Omental fat pad (tissue), 4 donors: ENCODE data around the gene ANKRD34B. TPM values are rescaled to one million over a fixed set of nuclear protein-coding genes. Genes with fewer than 3 reads are reported as not detected.

Experiments used
- ATAC-seq: fragments of 150-250 bp; one replicate; pipeline ENCODE4 v1.9.1; 2016; ENCODE audit warnings: mild to moderate bottlenecking, moderate library complexity; ENCODE audit not compliant: low FRiP score
- DNase-seq: peaks from one replicate; pipeline ENCODE4 v3.0.0-alpha.2; 2019; ENCODE audit warnings: low spot score
- CTCF ChIP-seq, 3 donors: fragments of 450-650 bp; IDR thresholded peaks; one replicate each; pipeline ENCODE4 v1.5.1; 2016 to 2017; ENCODE audit warnings: antibody characterized with exemption in 3 of 3, mild to moderate bottlenecking in 3 of 3, moderate library complexity in 2 of 3
- total RNA-seq, 4 donors: library from RNA; depleted of rRNA; stranded (reverse); fragments of >200 nt; gene quantifications; one replicate each; pipeline ENCODE4 v1.1.0, GENCODE V29; 2016

The ANKRD34B gene
- total RNA-seq, 4 donors from 2014 or later = not detected

GRCh38 chr5:80607832-80608231 lies 37.8 kb upstream of the ANKRD34B start:
- TF ChIP-seq CTCF (IDR thresholded peaks at IDR 0.05) = no peak

GRCh38 chr5:80607343-80607742 lies 37.3 kb upstream of the ANKRD34B start:
- TF ChIP-seq CTCF (IDR thresholded peaks at IDR 0.05) = no peak
- DNase-seq (no peak), ATAC-seq (no peak)

More at GRCh38 chr5:80607832-80608231, 37.8 kb upstream of the ANKRD34B start:
- ATAC-seq (no peak), DNase-seq (no peak)

- DNase-seq = no peak
- ATAC-seq = no peak
- TF ChIP-seq CTCF (IDR thresholded peaks at IDR 0.05) = no peak
Measured at GRCh38 chr5:80600943-80601693, 31.0 kb upstream of the ANKRD34B start.

- DNase-seq (no peak), ATAC-seq (no peak)
- TF ChIP-seq CTCF (IDR thresholded peaks at IDR 0.05) = no peak
Measured at GRCh38 chr5:80597500-80597899, 27.4 kb upstream of the ANKRD34B start.

- no peak for DNase-seq
- no peak for ATAC-seq
- TF ChIP-seq CTCF (IDR thresholded peaks at IDR 0.05) = no peak
Measured at GRCh38 chr5:80594810-80595209, 24.7 kb upstream of the ANKRD34B start.

GRCh38 chr5:80592761-80593160 lies 22.7 kb upstream of the ANKRD34B start:
- DNase-seq (no peak), ATAC-seq (no peak)
- no peak for TF ChIP-seq CTCF (IDR thresholded peaks at IDR 0.05)

GRCh38 chr5:80592105-80592504 lies 22.0 kb upstream of the ANKRD34B start:
- ATAC-seq (no peak), DNase-seq (no peak)
- no peak for TF ChIP-seq CTCF (IDR thresholded peaks at IDR 0.05)
